ENCODE results near the gene GNAL.

DNA sequence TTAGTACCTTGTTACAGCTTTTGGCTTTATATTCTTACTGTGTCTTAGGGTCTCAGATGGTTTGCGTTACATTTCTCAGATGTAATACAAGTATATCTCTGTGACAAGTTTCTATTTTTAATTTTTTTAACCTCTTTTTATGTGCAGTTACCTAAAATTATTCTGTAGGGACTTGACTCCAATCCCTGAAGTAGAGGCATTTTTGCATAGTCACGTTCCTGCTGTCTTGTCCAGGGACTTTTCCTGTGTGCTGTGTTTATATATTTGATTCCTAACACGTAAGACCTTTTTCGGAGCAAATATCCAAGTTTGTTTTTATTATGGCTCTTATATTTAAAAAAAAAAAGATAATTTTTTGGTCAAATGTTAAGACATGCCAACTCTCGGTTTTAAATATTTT is 91.0 kb downstream of the GNAL start:
- TF ChIP-seq CTCF (IDR thresholded peaks at IDR 0.05; ENCODE audit: low read depth, low read length, poor library complexity, severe bottlenecking) (no peak), EZH2phosphoT487 (IDR thresholded peaks at IDR 0.05; ENCODE audit: borderline replicate concordance, low read length) (no peak)

All from DOHH2 (cell line).